Body of pancreas (tissue), 4 donors: Measurements from ENCODE around the gene ANKRD13C. TPM values are rescaled to one million over a fixed set of nuclear protein-coding genes. Genes with fewer than 3 reads are reported as not detected.
"Not testable (repeated sequence)": the region's sequence is repeated elsewhere in the genome, so short reads cannot be mapped to it uniquely, and the experiment has no call there.

ENCODE experiments used
- ATAC-seq: fragments of 150-250 bp; one replicate; pipeline ENCODE4 v1.9.1; 2016
- DNase-seq, 4 donors: peaks; one replicate each; pipeline ENCODE4 v3.0.0-alpha.2; 2019
- H3K27ac ChIP-seq, 4 donors: fragments of 200-600 bp; sonication (generic); 1 replicate in 3 of 4; 2 replicates in 1 of 4; pipeline versions ENCODE4 v1.5.1 to v1.6.1; 2016 to 2019; ENCODE audit warnings: mild to moderate bottlenecking in 1 of 4, mixed read lengths in 1 of 4, moderate library complexity in 1 of 4
- H3K27me3 ChIP-seq, 2 donors: fragments of 200-600 bp; sonication (generic); one replicate each; pipeline ENCODE4 v1.6.0; 2016; ENCODE audit warnings: mild to moderate bottlenecking in 1 of 2
- H3K36me3 ChIP-seq, 2 donors: fragments of 200-600 bp; sonication (generic); replicated peaks in 1 of 2; 2 replicates each; pipeline ENCODE4 v1.5.1; 2016; ENCODE audit warnings: low read depth in 2 of 2; ENCODE audit not compliant: insufficient read depth in 1 of 2
- H3K4me1 ChIP-seq: fragments of 200-600 bp; sonication (generic); one replicate; pipeline ENCODE4 v1.6.0; 2016
- H3K4me3 ChIP-seq, 2 donors: fragments of 200-600 bp; sonication (generic); 1 replicate in 1 of 2; 2 replicates in 1 of 2; pipeline ENCODE4 v1.5.1; 2016 to 2019
- H3K9me3 ChIP-seq, 3 donors: fragments of 200-600 bp; sonication (generic); 1 replicate in 2 of 3; 2 replicates in 1 of 3; pipeline ENCODE4 v1.5.1; 2016
- CTCF ChIP-seq, 7 experiments: fragments of 450-650 bp in 4 of 7; fragments of 200-600 bp in 3 of 7; sonication (generic) in 3 of 7; IDR thresholded peaks; one replicate each; pipeline ENCODE4 v1.5.1; 2016 to 2019; ENCODE audit warnings: antibody characterized with exemption in 7 of 7
- POLR2A ChIP-seq, 3 donors: fragments of 450-650 bp; IDR thresholded peaks; one replicate each; pipeline ENCODE4 v1.6.1; 2016; ENCODE audit warnings: antibody characterized with exemption in 3 of 3, mild to moderate bottlenecking in 2 of 3
- WGBS, 2 donors: methylation state at CpG; one replicate each; pipeline ENCODE4 v1.1.5; 2017; 5-methylcytosine and 5-hydroxymethylcytosine counted together
- intact Hi-C: fragments of 100-400 bp; cut with DNase I; formaldehyde crosslinking; loops from one replicate; pipeline ENCODE4 v1.15.1; 2023
- total RNA-seq, 2 donors: library from RNA; depleted of rRNA; stranded (reverse); fragments of >200 nt; gene quantifications; one replicate each; pipeline ENCODE4 v1.1.0, GENCODE V29; 2016

Gene ANKRD13C
- total RNA-seq, 2 donors from 2014 or later: 13.7 to 21.8 TPM

- DNase-seq (no peak), ATAC-seq (no peak)
- intact Hi-C loops: no loop called here
- TF ChIP-seq CTCF (IDR thresholded peaks at IDR 0.05) (no peak), POLR2A (IDR thresholded peaks at IDR 0.05) (no peak)
- no peaks in the 10 kb centered on the region for H3K36me3 ChIP-seq
- H3K4me1 ChIP-seq: no peaks in the 10 kb centered on the region
- no peak overlapping the region for H3K4me3 ChIP-seq
- no peaks in the 10 kb centered on the region for H3K9me3 ChIP-seq
- no peaks in the 10 kb centered on the region for H3K27me3 ChIP-seq
- WGBS, 2 donors: 77 to 78% methylated on average over 4 of the region's 4 CpGs
- H3K27ac ChIP-seq: no peak overlapping the region
These were observed 17.9 kb upstream of the ANKRD13C start for GRCh38 chr1:70372426-70372825.

GRCh38 chr1:70371586-70371985, 17.1 kb upstream of the ANKRD13C start:
- WGBS, 2 donors: 58 to 62% methylated on average over 3 of the region's 3 CpGs

GRCh38 chr1:70367397-70367796, 12.9 kb upstream of the ANKRD13C start:
- H3K4me1 ChIP-seq, H3K27ac ChIP-seq, H3K9me3 ChIP-seq, H3K36me3 ChIP-seq, H3K27me3 ChIP-seq, DNase-seq, intact Hi-C loops, H3K4me3 ChIP-seq, ATAC-seq: not testable (repeated sequence)
- WGBS, 2 donors: 80 to 81% methylated on average over 5 of the region's 5 CpGs

More at GRCh38 chr1:70371586-70371985, 17.1 kb upstream of the ANKRD13C start:
- H3K27ac ChIP-seq, DNase-seq, H3K9me3 ChIP-seq, intact Hi-C loops, ATAC-seq, H3K27me3 ChIP-seq, H3K4me3 ChIP-seq, H3K4me1 ChIP-seq, H3K36me3 ChIP-seq: not testable (repeated sequence)

GRCh38 chr1:70366997-70367396, 12.5 kb upstream of the ANKRD13C start:
- DNase-seq, H3K27ac ChIP-seq: not testable (repeated sequence)

GRCh38 chr1:70366425-70366952, 12.0 kb upstream of the ANKRD13C start:
- H3K9me3 ChIP-seq, H3K4me3 ChIP-seq, ATAC-seq, H3K36me3 ChIP-seq, intact Hi-C loops, H3K27ac ChIP-seq, DNase-seq, H3K4me1 ChIP-seq, H3K27me3 ChIP-seq: not testable (repeated sequence)
- 84 to 88% methylated on average over 4 of the region's 4 CpGs for WGBS, 2 donors

More at GRCh38 chr1:70366997-70367396, 12.5 kb upstream of the ANKRD13C start:
- H3K4me3 ChIP-seq, ATAC-seq, H3K27me3 ChIP-seq, intact Hi-C loops, H3K4me1 ChIP-seq, H3K9me3 ChIP-seq, H3K36me3 ChIP-seq: not testable (repeated sequence)
- WGBS, 2 donors: 93 to 94% methylated on average over 3 of the region's 3 CpGs

- ATAC-seq: no peak
- TF ChIP-seq CTCF (IDR thresholded peaks at IDR 0.05) (no peak), POLR2A (IDR thresholded peaks at IDR 0.05) (no peak)
- no peaks in the 10 kb centered on the region for H3K36me3 ChIP-seq
- H3K9me3 ChIP-seq: no peaks in the 10 kb centered on the region
- no peaks in the 10 kb centered on the region for H3K4me1 ChIP-seq
- DNase-seq: no peak
- H3K4me3 ChIP-seq: no peak overlapping the region
- no peaks in the 10 kb centered on the region for H3K27me3 ChIP-seq
- intact Hi-C loops: no loop called here
- WGBS, 2 donors: 67 to 70% methylated on average over 3 of the region's 3 CpGs
- no peak overlapping the region for H3K27ac ChIP-seq
These were observed 9.9 kb upstream of the ANKRD13C start for GRCh38 chr1:70364439-70364838.

GRCh38 chr1:70361727-70362398, 7.3 kb upstream of the ANKRD13C start:
- 40 to 42% methylated on average over 3 of the region's 3 CpGs for WGBS, 2 donors
- Histone ChIP-seq H3K27ac (no peak overlapping the region), H3K9me3 (no peaks in the 10 kb centered on the region), H3K36me3 (no peaks in the 10 kb centered on the region), H3K27me3 (no peaks in the 10 kb centered on the region), H3K4me3 (no peak overlapping the region), H3K4me1 (no peaks in the 10 kb centered on the region)
- no peak for TF ChIP-seq POLR2A (IDR thresholded peaks at IDR 0.05)
- no peak for TF ChIP-seq CTCF (IDR thresholded peaks at IDR 0.05)
- no peak for DNase-seq
- ATAC-seq: no peak
- intact Hi-C loops: no loop called here
